K562 (cell line): ENCODE measurements around the gene KCNAB2. TPM values are rescaled to one million over a fixed set of nuclear protein-coding genes. Genes with fewer than 3 reads are reported as not detected.

Source experiments
- ATAC-seq: fragments of 200-7000 bp; cut with Tn5 transposase; 3 replicates; pipeline ENCODE4 v1.9.1; 2020; ENCODE audit warnings: moderate library complexity
- BruUV-seq: library from RNA; stranded (reverse); fragments of 400-500 nt; replicated peaks from 2 replicates; lab custom pipeline; 2021; lab: Mats Ljungman, UMichigan
- CTCF ChIA-PET: fragments of 300-600 bp; formaldehyde crosslinking; extraction: SDS; loops from one replicate; lab custom pipeline; 2021; ENCODE audit warnings: low intra/inter-chr PET ratio; lab: Yijun Ruan, JAX
- POLR2A ChIA-PET: fragments of 300-600, 350-650 bp; sonication (Branson Sonifier 250); formaldehyde crosslinking; extraction: SDS; loops from one replicate; lab custom pipeline; 2021; ENCODE audit warnings: antibody characterized with exemption, inconsistent platforms; lab: Yijun Ruan, JAX
- DNase-seq, 4 experiments: peaks; one replicate each; pipeline versions ENCODE4 v3.0.0 to v3.0.0-alpha.2; 2011 to 2018; ENCODE audit warnings: low spot score in 3 of 4, mixed read lengths in 3 of 4; ENCODE audit errors: extremely low read depth in 1 of 4
- FAIRE-seq: peaks from 2 replicates; lab custom pipeline; 2011; peaks lifted over from hg19 to GRCh38; lab: Jason Lieb, UNC
- H2AFZ ChIP-seq: 2 replicates; pipeline ENCODE4 v1.6.0; 2011; ENCODE audit warnings: low read depth, low read length, control low read depth, inconsistent platforms
- H3K27ac ChIP-seq: fragments of 200-600 bp; 3 replicates; pipeline ENCODE4 v1.8.0; 2011; ENCODE audit warnings: low read depth, mild to moderate bottlenecking, control low read depth, inconsistent platforms, low read length, moderate library complexity, mixed read lengths; ENCODE audit errors: extremely low read depth
- H3K27me3 ChIP-seq, 2 experiments: fragments of 300-600 bp in 1 of 2; 2 replicates in 1 of 2; 3 replicates in 1 of 2; pipeline versions ENCODE4 v1.6.0 to v1.8.0; 2011; ENCODE audit warnings: inconsistent platforms in 2 of 2, low read length in 2 of 2, mild to moderate bottlenecking in 1 of 2, mixed read lengths in 1 of 2, moderate library complexity in 1 of 2; ENCODE audit not compliant: control insufficient read depth in 2 of 2, insufficient read depth in 2 of 2
- H3K36me3 ChIP-seq: fragments of 300-600 bp; 3 replicates; pipeline ENCODE4 v1.8.0; 2011; ENCODE audit warnings: mild to moderate bottlenecking, low read length, inconsistent platforms; ENCODE audit not compliant: control insufficient read depth, insufficient read depth
- H3K4me1 ChIP-seq, 2 experiments: fragments of 200-600 bp in 1 of 2; replicated peaks in 1 of 2; 2 replicates in 1 of 2; 3 replicates in 1 of 2; pipeline versions ENCODE4 v1.5.1 to v1.8.0; 2011; ENCODE audit warnings: inconsistent platforms in 2 of 2, low read length in 2 of 2, mild to moderate bottlenecking in 1 of 2, mixed read lengths in 1 of 2, moderate library complexity in 1 of 2; ENCODE audit not compliant: control insufficient read depth in 2 of 2, insufficient read depth in 2 of 2
- H3K4me2 ChIP-seq: 2 replicates; pipeline ENCODE4 v1.6.1; 2011; ENCODE audit warnings: low read length, control low read depth, inconsistent platforms, mixed read lengths; ENCODE audit not compliant: insufficient read depth
- H3K4me3 ChIP-seq: fragments of 200-600 bp; sonication (generic), shearing (Covaris generic); 2 replicates; pipeline ENCODE4 v1.5.1; 2016; ENCODE audit warnings: control low read depth, inconsistent platforms
- H3K79me2 ChIP-seq: fragments of 200-600 bp; 3 replicates; pipeline ENCODE4 v1.8.0; 2011; ENCODE audit warnings: low read length, inconsistent platforms; ENCODE audit not compliant: control insufficient read depth, insufficient read depth
- H3K9ac ChIP-seq, 2 experiments: 2 replicates each; pipeline versions ENCODE4 v1.6.0 to v1.6.1; 2011; ENCODE audit warnings: low read depth in 2 of 2, low read length in 2 of 2, control low read depth in 1 of 2, inconsistent platforms in 1 of 2, mild to moderate bottlenecking in 1 of 2, mixed read lengths in 1 of 2; ENCODE audit not compliant: insufficient read depth in 1 of 2
- H3K9me1 ChIP-seq: one replicate; pipeline ENCODE4 v1.6.0; 2011; ENCODE audit warnings: inconsistent platforms, mild to moderate bottlenecking, low read length, moderate library complexity; ENCODE audit not compliant: control insufficient read depth, insufficient read depth
- H3K9me3 ChIP-seq: replicated peaks from 2 replicates; pipeline ENCODE4 v1.5.1; 2011; ENCODE audit warnings: low read depth, low read length, inconsistent platforms; ENCODE audit not compliant: control insufficient read depth, insufficient read depth
- H4K20me1 ChIP-seq: replicated peaks from 2 replicates; pipeline ENCODE4 v1.6.1; 2011; ENCODE audit warnings: low read length, inconsistent platforms, mixed read lengths; ENCODE audit not compliant: control insufficient read depth, insufficient read depth
- CREBBP ChIP-seq: IDR thresholded peaks from one replicate; pipeline ENCODE4 v1.6.1; 2012; ENCODE audit warnings: low read depth, mild to moderate bottlenecking, control low read depth, inconsistent platforms, low read length
- GTF2F1 ChIP-seq: IDR thresholded peaks from 2 replicates; pipeline ENCODE4 v1.6.1; 2011; ENCODE audit warnings: low read depth, low read length, improper control_type of control experiment
- HMG20B ChIP-seq: fragments of 250-450 bp; sonication (Bioruptor Pico); IDR thresholded peaks from 2 replicates; pipeline ENCODE4 v1.5.0; 2021; ENCODE audit warnings: mild to moderate bottlenecking
- PATZ1 ChIP-seq: fragments of 250-450 bp; sonication (Bioruptor Pico); IDR thresholded peaks from 2 replicates; pipeline ENCODE4 v1.5.0; 2020; ENCODE audit warnings: mild to moderate bottlenecking, borderline replicate concordance
- PPARD ChIP-seq: fragments of 250-450 bp; sonication (Bioruptor Pico); IDR thresholded peaks from 2 replicates; pipeline ENCODE4 v1.8.0; 2022; ENCODE audit warnings: inconsistent platforms, mild to moderate bottlenecking, moderate library complexity
- SMAD3 ChIP-seq: fragments of 450-650 bp; formaldehyde crosslinking; conservative IDR thresholded peaks from 2 replicates; pipeline ENCODE4 v1.4.0; 2020; ENCODE audit warnings: mild to moderate bottlenecking
- STAT5B ChIP-seq: fragments of 250-450 bp; sonication (Bioruptor Pico); IDR thresholded peaks from 2 replicates; pipeline ENCODE4 v1.8.0; 2021; ENCODE audit warnings: mild to moderate bottlenecking, inconsistent platforms
- ZNF384 ChIP-seq: IDR thresholded peaks from 2 replicates; pipeline ENCODE4 v1.6.1; 2012; ENCODE audit warnings: low read depth, low read length, improper control_type of control experiment
- ZNF436 ChIP-seq: fragments of 250-450, 450-650 bp; sonication (Bioruptor Pico); formaldehyde crosslinking; IDR thresholded peaks from 2 replicates; pipeline ENCODE4 v1.7.0; 2020; ENCODE audit warnings: mild to moderate bottlenecking
- WGBS: fragments of 100-300 bp; shearing (Covaris generic); methylation state at CpG from one replicate; pipeline ENCODE4 v1.1.6; 2016; ENCODE audit warnings: low coverage, mixed read lengths; ENCODE audit not compliant: insufficient coverage; ENCODE audit errors: missing lambda C conversion rate; 5-methylcytosine and 5-hydroxymethylcytosine counted together
- in situ Hi-C: fragments of 300-500 bp; cut with MboI; formaldehyde crosslinking; loops from 4 replicates; pipeline ENCODE4 v1.15.0; 2018; ENCODE audit warnings: inconsistent platforms, mixed read lengths
- intact Hi-C: fragments of 100-400 bp; cut with micrococcal nuclease; formaldehyde crosslinking; loops from 2 replicates; pipeline ENCODE4 v1.14.2; 2022
- polyA plus RNA-seq, 8 experiments: library from polyadenylated mRNA; depleted of rRNA in 4 of 8; stranded (reverse) in 5 of 8; unstranded in 3 of 8; fragments of >200 nt; fragmentation: Nextera tagmentation in 2 of 8; fragmentation: Illumina TruSeq in 1 of 8; extraction: Ambion mirVana in 2 of 8; extraction: Trizol in 1 of 8; gene quantifications; 2 replicates each; pipeline versions ENCODE4 v1.2.1 to v1.2.3, GENCODE V29; 2011 to 2014; ENCODE audit warnings: inconsistent platforms in 1 of 8, missing spikeins in 1 of 8
- total RNA-seq, 7 experiments: library from RNA; depleted of rRNA in 6 of 7; stranded (reverse); fragments of >200 nt in 6 of 7; fragmentation: Illumina TruSeq in 2 of 7; extraction: Trizol in 2 of 7; gene quantifications; 2 replicates each; pipeline versions ENCODE4 v1.2.1 to v1.2.3, GENCODE V29; 2011 to 2021; ENCODE audit warnings: low replicate concordance in 1 of 7

Gene KCNAB2
- total and polyA plus RNA-seq, 9 of the 15 experiments (the other 6 are each of a cell fraction or from before 2014, with no cell fraction given): 1.8 to 15.8 (median 7.1) TPM

DNA sequence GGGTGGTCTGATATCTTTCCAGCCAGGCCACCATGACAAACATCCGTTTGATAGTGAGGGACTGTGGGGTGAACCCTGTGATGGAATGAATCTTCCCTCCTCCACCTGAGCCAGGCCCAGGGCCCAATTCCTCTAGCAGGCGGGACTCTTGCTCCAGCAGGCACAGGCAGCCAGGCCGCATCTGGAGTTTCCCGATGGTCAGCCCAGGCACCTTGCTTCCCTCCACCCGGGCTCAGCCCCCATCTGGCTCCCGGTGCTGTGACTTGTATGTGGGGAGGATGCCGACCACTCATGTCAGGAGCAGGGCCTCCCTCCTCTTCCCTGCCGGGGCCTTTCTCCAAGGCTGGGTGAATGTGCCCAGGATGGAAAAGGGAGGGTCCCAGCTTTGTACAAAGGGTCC lies 21.0 kb downstream of the KCNAB2 start:
- Histone ChIP-seq H3K4me1 (peaks cover 0 to 10% of the 10 kb centered on the region in 2 experiments; a peak in 2 of 5 replicates), H3K9me3 (no peaks in the 10 kb centered on the region), H3K27ac (no peak overlapping the region), H3K4me2 (no peak overlapping the region), H3K9me1 (no peaks in the 10 kb centered on the region), H4K20me1 (peaks cover 48% of the 10 kb centered on the region), H2AFZ (no peak overlapping the region), H3K4me3 (no peak overlapping the region), H3K27me3 (peaks cover 60 to 92% of the 10 kb centered on the region in 2 experiments), H3K79me2 (no peaks in the 10 kb centered on the region), H3K36me3 (no peaks in the 10 kb centered on the region), H3K9ac (no peak overlapping the region)
- ChIA-PET POLR2A (no interaction called here), CTCF (no interaction called here)
- intact Hi-C loops: no loop called here
- no peak for DNase-seq
- no peak for FAIRE-seq
- BruUV-seq: no TSS peak
- TF ChIP-seq SMAD3 (CRISPR knock-in tag) (no peak), ZNF436 (CRISPR knock-in tag) (no peak), CREBBP (no peak), ZNF384 (no peak), STAT5B (CRISPR knock-in tag) (no peak), HMG20B (CRISPR knock-in tag) (no peak), PPARD (CRISPR knock-in tag) (no peak), GTF2F1 (no peak), PATZ1 (no peak)
- ATAC-seq: no peak
- 5% methylated on average over 8 of the region's 8 CpGs for WGBS
- in situ Hi-C loops: no loop called here
